ENCODE data around the gene OAS2.

Gene OAS2

DNA sequence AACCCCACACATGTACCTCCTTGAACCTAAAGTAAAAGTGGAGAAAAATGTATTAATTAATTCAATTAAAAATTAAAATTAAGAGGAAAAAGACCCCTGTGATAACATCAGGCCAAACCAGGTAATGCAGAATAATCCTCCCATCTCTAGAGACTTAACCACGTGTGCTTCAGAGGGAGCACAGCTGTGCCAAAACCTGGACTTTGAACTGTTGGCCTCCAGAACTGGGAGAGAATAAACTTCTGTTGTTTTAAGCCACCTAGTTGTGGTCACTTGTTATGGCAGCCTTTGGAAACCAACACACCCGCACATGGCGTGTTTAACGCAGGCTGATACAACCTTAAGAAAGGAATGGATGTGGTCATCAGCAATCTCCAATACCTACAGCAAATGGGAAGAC, 23.8 kb downstream of the OAS2 start:
- peaks cover 2% of the 10 kb centered on the region for H3K9me3 Mint-ChIP-seq
- CTCF ChIA-PET, result interaction anchor here (2.1 kb wide), 1 partner anchor 10 kb away, joined by 22 read pairs; no protein-coding TSS in a partner anchor
- no peak for DNase-seq
- no peak overlapping the region for H3K4me3 Mint-ChIP-seq
- H3K36me3 Mint-ChIP-seq, result peaks cover 84% of the 10 kb centered on the region
- H3K27ac Mint-ChIP-seq, result no peak overlapping the region
- no peaks in the 10 kb centered on the region for H3K4me1 Mint-ChIP-seq
- no peaks in the 10 kb centered on the region for H3K27me3 Mint-ChIP-seq

DNA sequence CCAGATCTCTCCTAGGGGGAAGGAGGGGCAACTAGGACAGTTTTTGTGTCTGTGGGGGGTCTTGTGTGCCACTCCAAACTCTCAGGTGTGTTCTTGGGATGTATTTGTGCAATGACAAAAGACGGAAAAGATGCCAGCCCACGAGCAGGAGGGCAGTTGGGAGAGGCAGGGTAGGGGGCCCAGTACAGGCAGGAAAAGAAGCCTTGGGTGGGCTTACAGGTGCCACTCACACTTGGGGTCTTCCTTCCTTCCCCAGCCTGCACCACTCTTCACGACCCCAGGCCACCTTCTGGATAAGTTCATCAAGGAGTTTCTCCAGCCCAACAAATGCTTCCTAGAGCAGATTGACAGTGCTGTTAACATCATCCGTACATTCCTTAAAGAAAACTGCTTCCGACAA, 24.4 kb downstream of the OAS2 start:
- no peak for DNase-seq
- no peaks in the 10 kb centered on the region for H3K4me1 Mint-ChIP-seq
- H3K4me3 Mint-ChIP-seq, result no peak overlapping the region
- H3K9me3 Mint-ChIP-seq, result peaks cover 2% of the 10 kb centered on the region
- H3K27me3 Mint-ChIP-seq, result no peaks in the 10 kb centered on the region
- CTCF ChIA-PET, result interaction anchor here (1.4 to 2.1 kb wide), 2 partner anchors 10 to 102 kb away, joined by 3 to 22 read pairs; no protein-coding TSS in a partner anchor
- H3K27ac Mint-ChIP-seq, result no peak overlapping the region
- H3K36me3 Mint-ChIP-seq, result peaks cover 84% of the 10 kb centered on the region

DNA sequence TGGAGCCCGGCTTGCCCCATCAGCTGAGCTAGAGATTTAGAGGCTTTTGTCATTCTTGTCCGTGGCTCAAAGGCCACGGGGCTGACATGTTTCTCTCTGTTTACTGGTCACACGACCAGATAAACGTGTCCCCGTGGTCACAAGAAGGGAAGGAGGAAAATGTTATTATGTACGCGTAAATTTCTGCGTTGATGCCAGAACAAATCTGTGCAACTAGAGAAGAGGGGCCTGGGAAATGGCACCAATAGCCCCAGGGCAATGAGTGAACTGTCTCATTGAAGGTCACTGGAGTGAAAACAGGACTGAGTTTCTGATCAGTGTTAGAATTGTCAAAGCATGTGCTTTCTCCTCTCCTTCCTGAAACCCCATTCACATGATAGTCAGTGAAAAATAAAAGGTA, 25.3 kb downstream of the OAS2 start:
- H3K36me3 Mint-ChIP-seq, result peaks cover 81% of the 10 kb centered on the region
- H3K27ac Mint-ChIP-seq, result no peak overlapping the region
- H3K4me1 Mint-ChIP-seq, result no peaks in the 10 kb centered on the region
- CTCF ChIA-PET, result interaction anchor here (0.7 to 1.4 kb wide), 2 partner anchors 11 to 103 kb away, joined by 3 to 4 read pairs; no protein-coding TSS in a partner anchor
- H3K9me3 Mint-ChIP-seq, result peaks cover under 1% of the 10 kb centered on the region
- no peak for DNase-seq
- no peak overlapping the region for H3K4me3 Mint-ChIP-seq
- H3K27me3 Mint-ChIP-seq, result no peaks in the 10 kb centered on the region

DNA sequence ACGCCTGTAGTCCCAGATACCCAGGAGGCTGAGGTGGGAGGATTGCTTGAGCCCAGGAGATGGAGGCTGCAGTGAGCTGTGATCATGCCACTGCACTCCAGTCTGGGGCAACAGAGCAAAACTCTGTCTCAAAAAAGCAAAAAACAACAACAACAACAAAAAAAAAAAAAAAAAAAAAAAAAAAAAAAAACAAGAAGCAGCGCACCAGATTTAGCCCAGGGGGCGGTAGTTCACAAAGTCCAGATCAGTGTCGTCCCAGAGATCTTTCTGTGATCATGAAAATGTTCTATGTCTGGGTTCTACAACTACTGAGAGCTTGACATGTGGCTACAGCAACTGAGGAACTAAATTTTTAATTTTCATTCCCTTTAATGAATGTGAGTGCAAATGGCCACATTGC, 27.4 kb downstream of the OAS2 start:
- DNase-seq, result no peak
- Mint-ChIP-seq H3K27me3 (no peaks in the 10 kb centered on the region), H3K27ac (no peak overlapping the region), H3K4me3 (no peak overlapping the region), H3K36me3 (peaks cover 81% of the 10 kb centered on the region), H3K4me1 (no peaks in the 10 kb centered on the region), H3K9me3 (peaks cover 4% of the 10 kb centered on the region)
- CTCF ChIA-PET, result interaction anchor here (1.1 to 5.7 kb wide), 2 partner anchors 12 to 169 kb away, joined by 4 to 42 read pairs; no protein-coding TSS in a partner anchor

DNA sequence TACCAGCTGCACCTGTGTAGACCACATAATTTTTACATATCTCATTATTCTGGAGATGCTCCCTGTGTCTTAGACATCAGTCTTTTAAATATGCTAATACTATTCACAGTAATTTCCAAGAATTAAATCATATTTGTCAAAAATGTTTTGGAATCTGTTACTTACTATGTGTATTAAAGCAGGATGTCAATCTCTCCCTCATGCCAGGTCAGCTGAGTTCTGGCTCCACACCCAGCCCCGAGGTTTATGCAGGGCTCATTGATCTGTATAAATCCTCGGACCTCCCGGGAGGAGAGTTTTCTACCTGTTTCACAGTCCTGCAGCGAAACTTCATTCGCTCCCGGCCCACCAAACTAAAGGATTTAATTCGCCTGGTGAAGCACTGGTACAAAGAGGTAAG, 27.9 kb downstream of the OAS2 start:
- Mint-ChIP-seq H3K27me3 (no peaks in the 10 kb centered on the region), H3K36me3 (peaks cover 84% of the 10 kb centered on the region), H3K4me1 (no peaks in the 10 kb centered on the region), H3K4me3 (no peak overlapping the region), H3K27ac (no peak overlapping the region), H3K9me3 (peaks cover 8% of the 10 kb centered on the region)
- CTCF ChIA-PET, result interaction anchor here (1.1 to 5.7 kb wide), 2 partner anchors 13 to 168 kb away, joined by 4 to 42 read pairs; no protein-coding TSS in a partner anchor
- DNase-seq, result no peak

DNA sequence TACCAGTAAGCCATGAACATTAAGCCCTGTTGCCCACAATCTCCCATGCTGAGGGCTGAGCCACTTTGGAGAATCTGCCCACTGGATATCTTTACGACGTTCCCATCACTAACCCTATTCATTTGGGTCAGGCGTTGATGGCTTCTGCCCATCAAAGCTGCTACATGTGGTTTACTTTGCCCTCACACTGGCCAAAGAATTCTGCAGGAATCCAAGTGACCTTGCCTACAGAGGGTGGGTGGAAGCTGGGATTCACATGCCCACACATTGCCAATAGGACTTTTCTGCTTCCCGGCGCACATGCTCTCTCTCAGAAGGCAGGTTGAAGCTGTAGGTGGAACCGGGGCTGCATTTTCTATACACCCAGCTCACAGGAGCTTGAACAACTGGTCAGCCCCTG, 28.3 kb downstream of the OAS2 start:
- H3K9me3 Mint-ChIP-seq, result peaks cover 12% of the 10 kb centered on the region
- no peaks in the 10 kb centered on the region for H3K27me3 Mint-ChIP-seq
- no peak overlapping the region for H3K4me3 Mint-ChIP-seq
- H3K27ac Mint-ChIP-seq, result no peak overlapping the region
- H3K4me1 Mint-ChIP-seq, result no peaks in the 10 kb centered on the region
- CTCF ChIA-PET, result interaction anchor here (1.1 to 5.7 kb wide), 2 partner anchors 13 to 168 kb away, joined by 4 to 42 read pairs; no protein-coding TSS in a partner anchor
- peaks cover 86% of the 10 kb centered on the region for H3K36me3 Mint-ChIP-seq
- DNase-seq, result no peak

DNA sequence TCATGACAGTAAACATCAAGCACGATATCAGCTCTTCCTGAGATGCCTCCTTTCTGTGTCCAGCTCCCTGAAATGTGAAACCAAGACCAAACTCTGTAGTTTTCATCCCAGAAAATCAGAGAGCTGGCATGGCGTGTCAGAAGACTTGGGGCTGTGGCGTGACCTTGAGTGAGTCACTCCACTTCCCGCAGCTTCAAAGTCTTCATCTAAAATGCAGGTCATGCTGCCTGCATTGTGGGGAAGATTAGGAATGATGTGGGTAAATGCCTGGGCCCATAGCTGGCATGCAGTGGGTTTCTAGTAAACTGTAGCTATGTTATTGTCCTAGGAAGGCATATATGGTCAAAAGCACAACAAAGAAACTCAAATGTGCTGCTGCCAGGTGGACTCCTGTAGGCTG, 28.8 kb downstream of the OAS2 start:
- no peaks in the 10 kb centered on the region for H3K4me1 Mint-ChIP-seq
- peaks cover 14% of the 10 kb centered on the region for H3K9me3 Mint-ChIP-seq
- no peaks in the 10 kb centered on the region for H3K27me3 Mint-ChIP-seq
- peaks cover 91% of the 10 kb centered on the region for H3K36me3 Mint-ChIP-seq
- CTCF ChIA-PET, result interaction anchor here (1.1 to 5.7 kb wide), 2 partner anchors 14 to 107 kb away, joined by 3 to 42 read pairs; no protein-coding TSS in a partner anchor
- no peak overlapping the region for H3K27ac Mint-ChIP-seq
- no peak overlapping the region for H3K4me3 Mint-ChIP-seq
- no peak for DNase-seq

DNA sequence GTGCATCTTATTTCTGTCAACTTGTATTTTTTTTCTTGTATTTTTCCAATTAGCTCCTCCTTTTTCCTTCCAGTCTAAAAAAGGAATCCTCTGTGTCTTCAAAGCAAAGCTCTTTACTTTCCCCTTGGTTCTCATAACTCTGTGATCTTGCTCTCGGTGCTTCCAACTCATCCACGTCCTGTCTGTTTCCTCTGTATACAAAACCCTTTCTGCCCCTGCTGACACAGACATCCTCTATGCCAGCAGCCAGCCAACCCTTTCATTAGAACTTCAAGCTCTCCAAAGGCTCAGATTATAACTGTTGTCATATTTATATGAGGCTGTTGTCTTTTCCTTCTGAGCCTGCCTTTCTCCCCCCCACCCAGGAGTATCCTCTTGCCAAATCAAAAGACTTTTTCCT, 32.4 kb downstream of the OAS2 start:
- no peak overlapping the region for H3K4me3 Mint-ChIP-seq
- CTCF ChIA-PET, result interaction anchor here (2.2 kb wide), 1 partner anchor 17 kb away, joined by 8 read pairs; no protein-coding TSS in a partner anchor

DNA sequence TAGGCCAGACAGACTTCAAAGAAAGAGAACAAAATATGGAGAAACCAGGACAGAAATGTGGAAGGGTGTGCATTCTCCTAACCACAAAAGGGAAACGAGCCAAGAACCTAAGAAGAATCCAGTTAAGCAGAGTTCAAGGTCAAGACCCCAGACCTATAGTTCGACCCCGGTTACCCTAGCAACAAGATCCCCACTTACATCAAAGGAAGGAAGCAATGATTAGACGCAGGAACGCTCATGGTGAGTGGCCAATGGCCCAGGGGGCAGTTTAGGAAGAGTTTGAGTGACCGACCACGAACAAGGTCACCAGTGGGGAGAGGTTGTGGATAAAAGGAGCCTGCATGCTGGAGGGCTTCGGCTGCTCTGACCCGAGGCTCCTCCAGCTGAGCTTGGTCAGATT, 36.2 kb downstream of the OAS2 start:
- Mint-ChIP-seq H3K27me3 (peaks cover 4% of the 10 kb centered on the region), H3K4me3 (no peak overlapping the region), H3K9me3 (peaks cover 14% of the 10 kb centered on the region), H3K4me1 (no peaks in the 10 kb centered on the region), H3K36me3 (peaks cover 30% of the 10 kb centered on the region), H3K27ac (no peak overlapping the region)
- DNase-seq, result no peak
- CTCF ChIA-PET, result interaction anchor here (1.0 kb wide), 1 partner anchor 21 kb away, joined by 3 read pairs; no protein-coding TSS in a partner anchor

More for the DNA sequence above, 32.4 kb downstream of the OAS2 start:
- H3K9me3 Mint-ChIP-seq, result peaks cover 14% of the 10 kb centered on the region
- H3K27me3 Mint-ChIP-seq, result peaks cover 4% of the 10 kb centered on the region
- H3K27ac Mint-ChIP-seq, result no peak overlapping the region
- no peaks in the 10 kb centered on the region for H3K4me1 Mint-ChIP-seq
- H3K36me3 Mint-ChIP-seq, result peaks cover 63% of the 10 kb centered on the region
- no peak for DNase-seq

DNA sequence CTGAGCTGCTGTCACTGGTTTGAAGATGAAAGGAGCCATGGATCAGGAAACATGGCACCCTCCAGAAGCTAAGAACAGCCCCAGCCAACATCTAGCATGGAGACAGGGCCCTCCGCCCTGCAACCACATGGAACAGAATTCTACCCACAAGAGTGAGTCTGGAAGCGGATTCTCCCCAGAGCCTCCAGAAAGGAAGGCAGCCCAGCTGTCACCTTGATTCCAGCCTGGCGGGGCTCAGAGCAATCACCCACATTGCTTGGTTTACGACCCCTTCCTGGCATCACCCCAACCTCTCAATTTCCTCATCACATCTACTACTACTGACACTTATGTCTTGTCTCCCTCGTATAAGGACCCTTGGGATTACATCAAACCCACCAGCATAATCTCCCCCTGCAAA, 38.5 kb downstream of the OAS2 start:
- no peak overlapping the region for H3K4me3 Mint-ChIP-seq
- H3K4me1 Mint-ChIP-seq, result no peaks in the 10 kb centered on the region
- peaks cover under 1% of the 10 kb centered on the region for H3K9me3 Mint-ChIP-seq
- CTCF ChIA-PET, result interaction anchor here (1.0 kb wide), 1 partner anchor 24 kb away, joined by 3 read pairs; no protein-coding TSS in a partner anchor
- H3K36me3 Mint-ChIP-seq, result peaks cover 8% of the 10 kb centered on the region
- DNase-seq, result no peak
- peaks cover 4% of the 10 kb centered on the region for H3K27me3 Mint-ChIP-seq
- H3K27ac Mint-ChIP-seq, result no peak overlapping the region

DNA sequence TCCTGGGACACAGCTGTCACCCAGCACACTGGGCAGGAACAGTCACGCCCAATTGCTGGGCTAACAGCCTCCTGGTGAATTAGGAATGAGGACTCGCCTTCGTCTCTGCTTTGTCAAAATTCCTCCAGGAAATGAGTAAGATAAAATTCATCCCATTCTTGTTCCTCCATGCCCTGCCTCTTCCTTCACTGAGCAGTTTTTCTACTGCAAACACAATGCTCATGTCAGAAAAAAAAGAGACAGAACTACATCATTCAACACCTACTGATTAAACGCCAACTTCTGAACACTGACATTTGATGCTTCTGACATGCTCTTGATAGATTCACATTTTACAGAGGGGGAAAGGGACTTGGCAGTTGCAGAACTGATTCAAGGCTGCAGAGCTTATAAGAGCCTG, 40.7 kb downstream of the OAS2 start:
- CTCF ChIA-PET, result interaction anchor here (1.5 kb wide), 1 partner anchor 26 kb away, joined by 5 read pairs; no protein-coding TSS in a partner anchor
- Mint-ChIP-seq H3K27me3 (peaks cover 12% of the 10 kb centered on the region), H3K27ac (no peak overlapping the region), H3K9me3 (no peaks in the 10 kb centered on the region), H3K4me1 (peaks cover 4% of the 10 kb centered on the region), H3K36me3 (no peaks in the 10 kb centered on the region), H3K4me3 (no peak overlapping the region)
- DNase-seq, result no peak

DNA sequence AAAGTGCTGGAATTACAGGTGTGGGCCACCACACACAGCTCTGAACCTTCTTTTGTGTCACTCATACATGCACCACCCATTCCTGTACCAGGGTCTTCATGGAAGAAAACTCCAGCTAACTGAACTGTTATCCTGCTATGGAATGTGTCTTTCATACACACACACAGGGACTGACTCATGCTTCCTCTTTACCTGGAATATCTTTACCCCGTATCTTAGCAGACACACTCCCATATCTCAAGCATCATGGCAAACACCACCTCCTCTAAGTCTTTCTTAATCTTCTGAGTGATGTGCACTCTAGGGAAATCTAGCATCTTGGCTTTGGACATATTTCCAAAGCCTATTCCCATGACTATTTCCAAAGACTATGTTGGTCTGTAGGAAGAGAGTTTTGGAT, 43.2 kb downstream of the OAS2 start:
- H3K36me3 Mint-ChIP-seq, result no peaks in the 10 kb centered on the region
- H3K27ac Mint-ChIP-seq, result no peak overlapping the region
- H3K4me3 Mint-ChIP-seq, result no peak overlapping the region
- peaks cover 17% of the 10 kb centered on the region for H3K27me3 Mint-ChIP-seq
- peaks cover 4% of the 10 kb centered on the region for H3K4me1 Mint-ChIP-seq
- CTCF ChIA-PET, result interaction anchor here (0.6 to 2.5 kb wide), 3 partner anchors 28 to 153 kb away, joined by 3 to 7 read pairs (median 3); no protein-coding TSS in a partner anchor
- H3K9me3 Mint-ChIP-seq, result no peaks in the 10 kb centered on the region
- no peak for DNase-seq

DNA sequence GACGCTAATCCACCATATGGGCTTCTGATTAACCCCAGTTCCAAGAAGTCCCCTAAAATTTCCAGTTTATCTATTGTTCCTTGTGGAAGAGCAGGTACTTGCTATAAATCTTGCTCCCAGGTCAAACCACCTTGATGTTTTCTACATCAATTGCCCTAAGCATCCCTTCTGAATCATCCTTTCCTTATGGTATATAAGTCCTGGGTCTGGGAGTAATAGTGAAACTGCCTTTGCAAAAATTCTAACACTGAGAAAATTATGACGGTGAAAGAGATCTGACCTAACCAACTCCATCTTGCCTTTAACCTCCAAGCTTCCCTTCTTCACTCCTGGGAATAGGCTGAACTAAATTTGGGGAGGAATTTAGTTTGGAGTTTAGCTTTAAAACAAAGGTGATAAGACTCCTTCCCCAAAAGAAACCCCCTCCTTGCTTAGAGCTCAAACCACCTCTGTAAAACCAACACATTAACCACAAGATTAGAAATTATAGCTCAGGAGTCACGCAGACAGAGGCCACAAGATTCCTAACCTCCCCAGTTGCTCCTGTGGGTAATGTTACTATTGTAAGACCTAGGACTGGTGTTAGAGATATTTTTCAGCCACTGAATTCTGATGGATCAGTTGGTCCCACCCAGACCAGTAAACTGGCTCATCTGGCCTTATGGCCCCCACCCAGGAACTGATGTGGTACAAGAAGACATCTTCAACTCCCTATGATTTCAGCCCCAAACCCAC, 44.4 kb downstream of the OAS2 start:
- DNase-seq, result no peak
- no peak overlapping the region for H3K27ac Mint-ChIP-seq
- CTCF ChIA-PET, result interaction anchor here (2.5 to 4.9 kb wide), 2 partner anchors 30 kb away, joined by 7 to 14 read pairs; no protein-coding TSS in a partner anchor
- peaks cover 20% of the 10 kb centered on the region for H3K27me3 Mint-ChIP-seq
- no peaks in the 10 kb centered on the region for H3K36me3 Mint-ChIP-seq
- peaks cover 4% of the 10 kb centered on the region for H3K4me1 Mint-ChIP-seq
- no peaks in the 10 kb centered on the region for H3K9me3 Mint-ChIP-seq
- H3K4me3 Mint-ChIP-seq, result no peak overlapping the region

DNA sequence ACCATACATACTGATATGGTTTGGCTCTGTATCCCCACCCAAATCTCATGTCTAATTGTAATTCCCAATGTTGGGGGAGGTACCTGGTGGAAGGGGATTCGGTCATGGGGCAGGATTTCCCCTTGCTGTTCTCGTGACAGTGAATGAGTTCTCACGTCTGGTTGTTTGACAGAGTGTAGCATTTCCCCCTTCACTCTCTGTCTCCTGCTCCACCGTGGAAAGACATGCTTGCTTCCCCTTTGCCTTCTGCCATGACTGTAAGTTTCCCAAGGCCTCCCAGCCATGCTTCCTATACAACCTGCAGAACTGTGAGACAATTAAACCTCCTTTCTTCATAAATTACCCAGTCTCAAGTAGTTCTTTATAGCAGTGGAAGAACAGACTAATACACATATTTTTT, 49.4 kb downstream of the OAS2 start:
- DNase-seq, result no peak
- CTCF ChIA-PET, result interaction anchor here (4.9 kb wide), 1 partner anchor 35 kb away, joined by 14 read pairs; no protein-coding TSS in a partner anchor
- Mint-ChIP-seq H3K9me3 (no peaks in the 10 kb centered on the region), H3K4me1 (peaks cover 3% of the 10 kb centered on the region), H3K4me3 (no peak overlapping the region), H3K27me3 (peaks cover 26% of the 10 kb centered on the region), H3K27ac (no peak overlapping the region), H3K36me3 (no peaks in the 10 kb centered on the region)
